NCI-H1105 (cell line): ENCODE measurements around the gene RBM46.

ENCODE experiments used
- DNase-seq: peaks from one replicate; lab custom pipeline; 2025; lab: John Stamatoyannopoulos, UW

The RBM46 gene

GRCh38 chr4:154781126-154781982 lies at the start of gene RBM46:
Gene RBM46, plus strand, starts transcription at chr4:154781272. Its CDS starts 15,481 bp downstream, at chr4:154796753.
- no peak for DNase-seq

- DNase-seq: no peak
These were observed 49.3 kb upstream of the RBM46 start for GRCh38 chr4:154731756-154732155.

- DNase-seq: no peak
These were observed 48.4 kb upstream of the RBM46 start for GRCh38 chr4:154732669-154733068.

GRCh38 chr4:154736770-154737169 lies 44.3 kb upstream of the RBM46 start:
- no peak for DNase-seq

GRCh38 chr4:154738426-154738825 lies 42.6 kb upstream of the RBM46 start:
- no peak for DNase-seq

GRCh38 chr4:154739111-154739510 lies 42.0 kb upstream of the RBM46 start:
- DNase-seq: no peak

GRCh38 chr4:154740462-154740861 lies 40.6 kb upstream of the RBM46 start:
- DNase-seq: no peak

- no peak for DNase-seq
These were observed 39.9 kb upstream of the RBM46 start for GRCh38 chr4:154741131-154741665.

GRCh38 chr4:154741922-154742850 lies 38.9 kb upstream of the RBM46 start:
- no peak for DNase-seq

- no peak for DNase-seq
These were observed 37.3 kb upstream of the RBM46 start, which contains the start of gene LRAT for GRCh38 chr4:154743683-154744340. Gene LRAT, plus strand, starts transcription at chr4:154744000. Its CDS starts 327 bp downstream, at chr4:154744327.

GRCh38 chr4:154744341-154744926 lies 36.6 kb upstream of the RBM46 start:
- no peak for DNase-seq

GRCh38 chr4:154757713-154758112 lies 23.4 kb upstream of the RBM46 start:
- DNase-seq: no peak

GRCh38 chr4:154760895-154761294 lies 20.2 kb upstream of the RBM46 start:
- no peak for DNase-seq

GRCh38 chr4:154778264-154778663 lies 2.8 kb upstream of the RBM46 start:
- no peak for DNase-seq

GRCh38 chr4:154779362-154779947 lies 1.6 kb upstream of the RBM46 start:
- DNase-seq: no peak

GRCh38 chr4:154781983-154782293 lies 866 bp downstream of the RBM46 start:
- no peak for DNase-seq

- DNase-seq: peak; percentile 9
These were observed 26.1 kb downstream of the RBM46 start for GRCh38 chr4:154807042-154807630.

- no peak for DNase-seq
These were observed 37.2 kb downstream of the RBM46 start for GRCh38 chr4:154818230-154818629.

GRCh38 chr4:154822775-154823174 lies 41.7 kb downstream of the RBM46 start:
- no peak for DNase-seq

- DNase-seq: no peak
These were observed 55.0 kb downstream of the RBM46 start for GRCh38 chr4:154836030-154836429.

GRCh38 chr4:154836513-154836912 lies 55.4 kb downstream of the RBM46 start:
- no peak for DNase-seq
